ENCODE measurements around the gene TOMM5.

Gene TOMM5

DNA sequence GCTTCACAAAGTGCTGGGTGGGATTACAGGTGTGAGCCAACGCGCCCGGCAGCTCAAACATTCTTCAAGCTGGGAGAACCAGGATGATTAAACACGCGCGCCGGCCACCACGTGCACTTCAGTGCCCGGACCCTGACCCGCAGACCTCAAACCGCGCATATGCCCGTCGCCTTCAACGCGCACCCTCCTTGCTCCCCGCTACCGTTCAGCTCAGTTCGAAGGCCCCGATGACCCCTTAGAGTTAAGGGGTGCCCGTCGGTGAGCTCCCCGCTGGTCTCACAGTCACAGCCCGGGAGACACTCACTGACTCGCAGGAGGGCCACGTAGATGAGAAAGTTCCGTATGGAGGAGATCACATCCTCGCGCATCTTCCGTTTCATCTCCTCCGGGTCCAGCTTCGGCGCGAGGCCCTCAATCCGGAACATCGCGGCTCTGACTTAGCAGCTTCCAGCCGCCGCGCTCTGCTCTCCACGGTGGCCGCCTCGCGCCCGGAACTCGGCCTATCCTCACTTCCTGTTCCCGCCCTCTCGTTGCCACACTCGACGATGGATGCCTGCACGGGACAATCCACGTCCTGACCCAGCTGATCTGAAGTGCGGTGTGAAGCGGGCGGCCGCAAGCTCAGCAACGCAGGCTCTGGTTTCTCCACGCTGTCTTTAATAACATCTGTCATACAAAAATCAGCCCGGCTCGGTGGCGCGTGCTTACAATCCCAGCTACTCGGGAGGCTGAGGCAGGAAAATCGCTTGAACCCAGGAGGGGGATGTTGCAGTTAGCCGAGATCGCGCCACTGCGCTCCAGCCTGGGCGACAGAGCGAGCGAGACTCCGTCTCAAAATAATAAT, at the start of gene TOMM5:
TSS of gene TOMM5 (minus strand) at position 490 of the 844 bp plus-strand sequence. CDS start at position 425, 65 bp downstream.
- Histone ChIP-seq H3K9ac (ENCODE audit: low read length) (peak within 1 kb of the TSS; percentile 60), H3K4me1 (ENCODE audit: control insufficient read depth, insufficient read depth, low read length) (peaks cover 9% of the 10 kb centered on the region), H3K27me3 (ENCODE audit: control insufficient read depth, insufficient read depth, low read length) (peaks cover 5% of the 10 kb centered on the region), H3K9me3 (ENCODE audit: control insufficient read depth, low read length) (no peaks in the 10 kb centered on the region), H3K36me3 (ENCODE audit: control insufficient read depth, insufficient read depth, low read length) (no peaks in the 10 kb centered on the region), H3K4me3 (ENCODE audit: low read length) (peak within 1 kb of the TSS; percentile 68)

DNA sequence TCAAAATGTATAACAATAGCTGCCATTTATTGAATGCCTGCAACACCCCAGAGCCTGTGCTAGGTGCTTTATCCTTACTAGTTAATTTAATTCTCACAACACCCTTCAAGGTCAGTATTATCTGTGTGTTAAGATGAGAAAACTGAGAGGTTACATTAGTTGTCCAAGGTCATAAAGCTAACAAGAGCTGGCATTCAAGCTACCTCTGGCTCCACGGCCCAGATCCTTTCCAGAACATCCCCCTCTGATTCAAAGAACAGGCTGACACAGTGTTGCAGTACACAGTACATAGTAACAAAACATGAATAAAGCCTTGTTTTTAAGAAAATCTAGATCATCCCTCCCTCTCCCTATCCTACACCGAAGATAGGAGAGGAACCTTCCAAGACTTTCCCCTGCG, 48.9 kb upstream of the TOMM5 start:
- Histone ChIP-seq H3K4me3 (ENCODE audit: low read length) (no peak overlapping the region), H3K9ac (ENCODE audit: low read length) (no peak overlapping the region), H3K36me3 (ENCODE audit: control insufficient read depth, insufficient read depth, low read length) (no peaks in the 10 kb centered on the region), H3K4me1 (ENCODE audit: control insufficient read depth, insufficient read depth, low read length) (no peaks in the 10 kb centered on the region), H3K9me3 (ENCODE audit: control insufficient read depth, low read length) (no peaks in the 10 kb centered on the region), H3K27me3 (ENCODE audit: control insufficient read depth, insufficient read depth, low read length) (peaks cover 13% of the 10 kb centered on the region)

DNA sequence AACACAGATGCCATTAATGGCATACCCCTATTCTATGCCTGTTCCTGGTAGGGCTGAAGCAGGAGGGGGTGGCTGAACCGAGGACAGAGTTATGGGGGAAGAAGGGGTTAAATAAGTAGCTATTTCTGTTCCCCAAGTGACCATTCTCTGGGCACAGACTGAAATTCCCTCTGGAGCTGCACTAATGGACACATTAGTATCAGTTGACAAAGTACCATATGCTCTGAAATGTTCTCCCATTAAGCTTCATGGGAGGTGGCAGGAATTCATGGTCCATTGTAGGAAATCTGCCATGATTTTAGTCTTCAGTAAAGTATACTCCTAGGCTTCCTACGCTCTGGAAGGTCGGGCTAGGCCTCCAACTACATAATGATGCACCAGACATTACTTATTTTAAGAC, 47.8 kb upstream of the TOMM5 start:
- Histone ChIP-seq H3K9me3 (ENCODE audit: control insufficient read depth, low read length) (no peaks in the 10 kb centered on the region), H3K27me3 (ENCODE audit: control insufficient read depth, insufficient read depth, low read length) (peaks cover 7% of the 10 kb centered on the region), H3K9ac (ENCODE audit: low read length) (no peak overlapping the region), H3K4me1 (ENCODE audit: control insufficient read depth, insufficient read depth, low read length) (no peaks in the 10 kb centered on the region), H3K36me3 (ENCODE audit: control insufficient read depth, insufficient read depth, low read length) (no peaks in the 10 kb centered on the region), H3K4me3 (ENCODE audit: low read length) (no peak overlapping the region)

DNA sequence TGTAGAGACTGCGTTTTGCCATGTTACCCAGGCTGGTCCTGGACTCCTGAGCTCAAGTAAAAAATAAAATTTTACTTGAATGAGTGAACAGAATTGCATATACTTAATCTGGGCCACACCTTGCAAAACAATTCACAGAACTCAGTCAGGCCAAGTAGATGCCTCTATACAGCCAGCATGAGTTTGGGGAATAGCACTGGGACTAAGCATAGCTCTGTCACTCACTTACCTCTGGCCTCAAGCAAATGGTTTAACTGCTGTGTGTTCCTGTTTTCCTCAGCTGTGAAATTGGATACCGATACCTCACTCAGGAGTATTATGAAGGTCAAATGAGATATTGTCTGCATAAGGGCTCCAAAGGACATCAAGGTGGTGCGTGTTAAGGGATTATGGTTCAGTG, 47.4 kb upstream of the TOMM5 start:
- H3K4me3 ChIP-seq (ENCODE audit: low read length): no peak overlapping the region
- no peaks in the 10 kb centered on the region for H3K36me3 ChIP-seq (ENCODE audit: control insufficient read depth, insufficient read depth, low read length)
- no peaks in the 10 kb centered on the region for H3K4me1 ChIP-seq (ENCODE audit: control insufficient read depth, insufficient read depth, low read length)
- no peaks in the 10 kb centered on the region for H3K9me3 ChIP-seq (ENCODE audit: control insufficient read depth, low read length)
- H3K27me3 ChIP-seq (ENCODE audit: control insufficient read depth, insufficient read depth, low read length): peaks cover 7% of the 10 kb centered on the region
- H3K9ac ChIP-seq (ENCODE audit: low read length): no peak overlapping the region

DNA sequence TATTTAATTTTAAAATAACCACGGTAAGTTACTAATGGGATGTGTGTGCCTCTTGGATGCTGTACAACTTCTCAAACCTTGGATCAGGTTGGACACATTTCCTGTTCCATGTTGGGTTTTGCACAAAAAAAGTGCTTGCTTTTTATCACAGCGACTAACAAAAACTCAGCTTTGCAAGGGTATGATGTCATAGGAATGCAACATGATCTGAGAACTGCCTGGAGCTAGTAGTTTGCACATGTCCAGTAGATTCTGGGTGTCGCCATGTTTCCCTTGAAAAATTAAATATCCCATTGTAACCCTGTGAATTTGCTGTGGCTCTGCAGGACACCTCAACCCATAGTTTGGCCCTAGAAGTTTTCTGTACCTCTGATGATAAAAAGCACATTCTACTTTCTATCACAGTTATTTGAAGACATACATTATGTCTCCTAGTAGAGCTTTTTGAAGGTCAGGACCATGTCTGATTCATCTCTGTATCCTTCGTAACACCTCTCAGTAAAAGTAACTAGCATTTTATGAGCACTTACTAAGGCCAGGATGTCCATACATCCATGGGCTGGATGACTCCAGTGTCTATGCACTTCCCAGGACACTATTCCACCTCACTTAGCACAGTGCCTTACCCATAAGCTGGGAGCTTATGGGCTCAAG, 46.8 kb upstream of the TOMM5 start:
- Histone ChIP-seq H3K9me3 (ENCODE audit: control insufficient read depth, low read length) (no peaks in the 10 kb centered on the region), H3K4me3 (ENCODE audit: low read length) (no peak overlapping the region), H3K27me3 (ENCODE audit: control insufficient read depth, insufficient read depth, low read length) (peaks cover 6% of the 10 kb centered on the region)

DNA sequence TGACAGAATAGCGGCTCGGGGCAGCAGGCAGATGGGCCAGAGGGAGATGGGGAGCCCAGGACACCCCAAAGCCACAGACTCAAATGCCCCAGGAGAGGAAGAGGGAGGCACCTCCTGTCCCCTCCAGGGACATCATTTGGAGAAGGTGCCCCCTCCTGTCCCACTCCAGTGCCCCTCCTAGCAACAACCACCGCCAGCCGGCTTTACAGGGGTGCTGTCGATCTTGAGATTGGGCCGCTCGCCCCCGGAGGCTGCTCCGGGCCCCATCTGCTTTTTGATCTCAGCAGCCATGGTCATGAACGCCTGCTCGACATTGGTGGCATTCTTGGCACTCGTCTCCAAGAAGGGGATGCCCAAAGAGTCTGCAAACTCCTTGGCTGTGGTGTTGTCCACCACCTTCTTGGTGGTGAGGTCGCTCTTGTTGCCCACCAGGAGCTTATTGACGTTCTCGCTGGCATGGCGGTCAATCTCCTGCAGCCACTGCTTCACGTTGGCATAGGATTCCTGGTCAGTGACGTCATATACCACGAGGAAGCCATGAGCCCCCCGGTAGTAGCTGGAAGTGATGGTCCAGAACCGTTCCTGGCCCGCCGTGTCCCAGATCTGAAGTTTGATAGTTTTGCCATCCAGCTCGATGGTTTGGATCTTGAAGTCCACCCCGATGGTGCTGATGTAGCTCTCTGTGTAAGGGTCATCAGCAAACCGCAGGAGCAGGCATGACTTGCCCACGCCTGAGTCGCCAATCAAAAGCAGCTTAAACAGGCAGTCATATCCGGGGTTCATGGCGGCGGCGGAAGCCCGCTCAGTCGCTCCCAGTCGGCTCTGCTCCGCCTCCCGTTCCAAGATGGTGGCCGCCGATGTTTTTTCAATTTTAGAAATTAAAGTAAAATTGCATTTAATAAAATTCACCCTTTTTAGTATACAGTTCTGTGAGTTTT, 44.4 kb upstream of the TOMM5 start:
- peaks cover 3% of the 10 kb centered on the region for H3K27me3 ChIP-seq (ENCODE audit: control insufficient read depth, insufficient read depth, low read length)
- no peak overlapping the region for H3K4me3 ChIP-seq (ENCODE audit: low read length)
- no peaks in the 10 kb centered on the region for H3K36me3 ChIP-seq (ENCODE audit: control insufficient read depth, insufficient read depth, low read length)
- no peaks in the 10 kb centered on the region for H3K9me3 ChIP-seq (ENCODE audit: control insufficient read depth, low read length)
- H3K9ac ChIP-seq (ENCODE audit: low read length): no peak overlapping the region
- no peaks in the 10 kb centered on the region for H3K4me1 ChIP-seq (ENCODE audit: control insufficient read depth, insufficient read depth, low read length)

More for the DNA sequence above, 46.8 kb upstream of the TOMM5 start:
- H3K9ac ChIP-seq (ENCODE audit: low read length): no peak overlapping the region
- no peaks in the 10 kb centered on the region for H3K4me1 ChIP-seq (ENCODE audit: control insufficient read depth, insufficient read depth, low read length)
- H3K36me3 ChIP-seq (ENCODE audit: control insufficient read depth, insufficient read depth, low read length): no peaks in the 10 kb centered on the region

DNA sequence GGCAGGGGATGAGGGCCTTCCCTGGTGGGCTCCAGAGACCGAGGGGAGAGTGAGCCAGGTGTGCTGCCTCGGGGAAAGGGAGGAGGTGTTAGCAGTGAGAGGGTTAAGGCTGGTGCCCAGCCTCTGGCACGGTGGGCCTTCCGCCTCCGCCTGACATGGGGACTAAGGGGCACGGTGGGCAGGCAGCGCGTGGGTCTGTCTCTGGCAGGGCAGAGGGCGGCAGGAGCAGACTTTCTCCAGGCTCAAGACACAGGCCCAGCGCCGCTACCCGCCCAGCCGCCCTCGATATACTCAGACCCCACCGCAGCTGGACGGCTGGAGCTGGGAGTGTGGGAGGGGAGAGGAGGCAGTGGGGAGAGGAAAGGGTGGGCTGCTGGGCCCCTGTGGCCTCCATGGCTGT, 43.4 kb upstream of the TOMM5 start:
- H3K36me3 ChIP-seq (ENCODE audit: control insufficient read depth, insufficient read depth, low read length): no peaks in the 10 kb centered on the region
- no peaks in the 10 kb centered on the region for H3K27me3 ChIP-seq (ENCODE audit: control insufficient read depth, insufficient read depth, low read length)
- no peaks in the 10 kb centered on the region for H3K4me1 ChIP-seq (ENCODE audit: control insufficient read depth, insufficient read depth, low read length)
- H3K9me3 ChIP-seq (ENCODE audit: control insufficient read depth, low read length): no peaks in the 10 kb centered on the region
- no peak overlapping the region for H3K4me3 ChIP-seq (ENCODE audit: low read length)
- no peak overlapping the region for H3K9ac ChIP-seq (ENCODE audit: low read length)

DNA sequence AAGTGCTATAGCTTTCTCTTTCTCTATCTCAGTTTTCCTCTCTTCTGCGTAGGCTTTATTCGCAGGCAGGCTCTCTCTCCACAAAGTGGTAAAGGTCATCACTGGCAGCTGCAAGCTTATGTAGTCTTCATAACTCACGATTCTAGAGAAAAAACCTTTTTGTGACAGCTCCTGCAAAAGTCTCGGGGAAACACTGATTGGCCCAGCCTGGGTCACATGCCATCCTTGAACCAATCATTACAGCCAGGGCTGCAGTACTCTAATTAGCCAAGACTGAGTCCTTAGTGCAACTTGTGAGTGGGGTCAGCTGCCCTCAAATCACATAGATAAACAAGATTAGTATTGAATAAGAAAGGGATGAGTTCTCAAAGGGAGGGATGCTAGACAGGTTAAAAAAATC, 40.1 kb upstream of the TOMM5 start:
- Histone ChIP-seq H3K9ac (ENCODE audit: low read length) (no peak overlapping the region), H3K36me3 (ENCODE audit: control insufficient read depth, insufficient read depth, low read length) (no peaks in the 10 kb centered on the region), H3K27me3 (ENCODE audit: control insufficient read depth, insufficient read depth, low read length) (no peaks in the 10 kb centered on the region), H3K9me3 (ENCODE audit: control insufficient read depth, low read length) (no peaks in the 10 kb centered on the region), H3K4me1 (ENCODE audit: control insufficient read depth, insufficient read depth, low read length) (no peaks in the 10 kb centered on the region), H3K4me3 (ENCODE audit: low read length) (no peak overlapping the region)

DNA sequence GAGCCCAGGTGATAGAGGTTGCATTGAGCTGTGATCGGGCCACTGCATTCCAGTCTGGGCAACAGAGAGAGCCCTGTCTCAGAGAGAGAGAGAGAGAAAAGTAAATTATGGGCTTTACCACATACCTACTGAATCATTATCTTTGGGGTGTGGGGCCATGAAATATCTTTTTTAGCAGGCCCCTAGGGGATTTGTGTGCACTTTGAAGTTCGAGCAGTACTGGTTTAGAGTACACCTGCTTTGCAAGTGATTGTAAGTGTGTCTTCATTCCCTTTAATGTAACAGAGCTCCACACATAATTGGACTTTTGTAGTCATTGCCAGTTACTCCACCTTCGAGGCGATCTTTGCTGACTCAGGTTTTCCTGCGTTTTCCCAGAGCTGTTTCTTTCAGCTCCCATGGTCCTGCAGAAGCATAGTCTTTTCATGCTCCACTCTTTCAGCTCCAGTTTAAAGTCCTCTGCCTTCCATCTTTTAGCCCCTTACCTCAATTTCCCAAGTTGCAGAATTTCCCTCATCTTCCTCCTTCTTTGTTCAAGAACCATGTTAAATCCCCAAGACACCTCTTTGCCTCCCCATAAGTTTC, 34.4 kb upstream of the TOMM5 start:
- Histone ChIP-seq H3K27me3 (ENCODE audit: control insufficient read depth, insufficient read depth, low read length) (no peaks in the 10 kb centered on the region), H3K36me3 (ENCODE audit: control insufficient read depth, insufficient read depth, low read length) (no peaks in the 10 kb centered on the region), H3K9me3 (ENCODE audit: control insufficient read depth, low read length) (no peaks in the 10 kb centered on the region), H3K4me3 (ENCODE audit: low read length) (no peak overlapping the region), H3K9ac (ENCODE audit: low read length) (no peak overlapping the region), H3K4me1 (ENCODE audit: control insufficient read depth, insufficient read depth, low read length) (no peaks in the 10 kb centered on the region)

DNA sequence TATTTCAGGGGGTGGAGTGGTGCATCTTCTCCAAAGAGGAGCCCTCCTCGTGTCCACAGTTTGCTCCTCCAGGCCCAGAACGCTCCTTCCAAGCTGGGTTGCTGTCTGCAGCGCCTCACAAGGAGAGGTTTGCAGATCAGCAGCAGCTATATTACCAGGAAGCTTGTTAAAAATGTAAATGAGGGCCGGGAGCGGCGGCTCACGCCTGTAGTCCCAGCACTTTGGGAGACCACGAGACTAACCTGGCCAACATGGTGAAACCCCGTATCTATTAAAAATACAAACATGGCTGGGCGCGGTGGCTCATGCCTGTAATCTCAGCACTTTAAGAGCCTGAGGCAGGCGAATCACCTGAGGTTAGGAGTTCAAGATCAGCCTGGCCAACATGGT, 33.4 kb upstream of the TOMM5 start:
- Histone ChIP-seq H3K36me3 (ENCODE audit: control insufficient read depth, insufficient read depth, low read length) (no peaks in the 10 kb centered on the region), H3K27me3 (ENCODE audit: control insufficient read depth, insufficient read depth, low read length) (no peaks in the 10 kb centered on the region), H3K4me1 (ENCODE audit: control insufficient read depth, insufficient read depth, low read length) (no peaks in the 10 kb centered on the region), H3K9me3 (ENCODE audit: control insufficient read depth, low read length) (no peaks in the 10 kb centered on the region), H3K4me3 (ENCODE audit: low read length) (no peak overlapping the region), H3K9ac (ENCODE audit: low read length) (no peak overlapping the region)

DNA sequence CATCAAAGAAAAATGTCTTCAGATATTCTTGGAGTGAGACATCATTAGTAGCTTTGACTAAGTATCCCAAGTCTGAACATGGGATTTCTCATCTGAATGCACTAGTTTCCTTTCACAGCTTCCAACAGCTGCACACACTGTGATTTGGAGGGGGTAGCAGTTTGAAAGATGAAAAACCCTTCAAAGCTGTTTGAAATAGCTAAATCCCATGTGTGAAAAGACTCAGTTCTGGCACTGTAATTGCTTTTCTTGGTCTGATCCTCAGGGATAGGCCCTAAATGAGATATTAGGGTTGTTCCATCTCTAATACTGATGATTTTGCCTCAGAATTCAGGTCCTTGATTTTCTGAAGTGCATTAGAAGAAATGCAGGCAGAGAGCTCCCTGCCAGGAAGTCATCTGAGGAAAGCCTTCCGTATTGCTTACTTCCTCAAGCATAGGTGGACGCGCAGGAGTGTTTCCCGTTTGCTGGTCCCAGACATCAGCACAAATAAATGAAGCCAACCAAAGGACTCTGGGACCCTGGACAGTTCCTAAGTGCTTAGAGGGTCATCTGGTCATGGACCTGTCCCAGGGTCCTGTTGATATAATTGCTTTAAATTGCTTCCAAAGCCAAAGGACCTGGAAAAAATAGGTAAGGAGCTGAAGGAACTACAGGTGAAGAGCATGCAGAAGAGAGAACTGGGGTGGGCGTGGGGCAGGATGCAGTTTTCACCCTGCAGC, 32.8 kb upstream of the TOMM5 start:
- no peak overlapping the region for H3K9ac ChIP-seq (ENCODE audit: low read length)
- no peaks in the 10 kb centered on the region for H3K27me3 ChIP-seq (ENCODE audit: control insufficient read depth, insufficient read depth, low read length)

More for the DNA sequence above, 32.8 kb upstream of the TOMM5 start:
- no peak overlapping the region for H3K4me3 ChIP-seq (ENCODE audit: low read length)
- H3K9me3 ChIP-seq (ENCODE audit: control insufficient read depth, low read length): no peaks in the 10 kb centered on the region
- no peaks in the 10 kb centered on the region for H3K4me1 ChIP-seq (ENCODE audit: control insufficient read depth, insufficient read depth, low read length)
- no peaks in the 10 kb centered on the region for H3K36me3 ChIP-seq (ENCODE audit: control insufficient read depth, insufficient read depth, low read length)
